Thoracic aorta (tissue), 2 donors: ENCODE data around the gene KCNQ2. TPM values are rescaled to one million over a fixed set of nuclear protein-coding genes. Genes with fewer than 3 reads are reported as not detected.

Experiments
- ATAC-seq: fragments of 150-250 bp; one replicate; pipeline ENCODE4 v1.8.0; 2017; ENCODE audit warnings: low read depth; ENCODE audit not compliant: insufficient number of reproducible peaks, low FRiP score
- DNase-seq: peaks from one replicate; pipeline ENCODE4 v3.0.0-alpha.2; 2020; ENCODE audit warnings: low spot score
- H3K27ac ChIP-seq, 2 donors: fragments of 200-600 bp; sonication (generic); 1 replicate in 1 of 2; 2 replicates in 1 of 2; pipeline ENCODE4 v1.5.1; 2016; ENCODE audit warnings: mild to moderate bottlenecking in 2 of 2, moderate library complexity in 2 of 2
- H3K27me3 ChIP-seq: fragments of 200-600 bp; sonication (generic); replicated peaks from 2 replicates; pipeline ENCODE4 v1.6.0; 2016; ENCODE audit warnings: mild to moderate bottlenecking; ENCODE audit not compliant: insufficient read depth
- H3K36me3 ChIP-seq: fragments of 200-600 bp; sonication (generic); one replicate; pipeline ENCODE4 v1.5.1; 2016
- H3K4me1 ChIP-seq, 2 donors: fragments of 200-600 bp; sonication (generic); 1 replicate in 1 of 2; 2 replicates in 1 of 2; pipeline versions ENCODE4 v1.5.1 to v1.6.0; 2016; ENCODE audit warnings: low read depth in 2 of 2, mild to moderate bottlenecking in 1 of 2; ENCODE audit not compliant: control insufficient read depth in 1 of 2
- H3K4me3 ChIP-seq: fragments of 200-600 bp; sonication (generic); 2 replicates; pipeline ENCODE4 v1.5.1; 2016; ENCODE audit warnings: mild to moderate bottlenecking
- H3K9me3 ChIP-seq: fragments of 200-600 bp; sonication (generic); 2 replicates; pipeline ENCODE4 v1.5.1; 2016
- total RNA-seq, 2 donors: library from RNA; depleted of rRNA; stranded (reverse); fragments of >200 nt; gene quantifications; one replicate each; pipeline versions ENCODE4 v1.1.0 to v1.2.3, GENCODE V29; 2016
- TF ChIP-seq, protein P1 (sequence below): fragments of 200-600 bp; sonication (generic); IDR thresholded peaks from one replicate; pipeline ENCODE4 v1.5.1; 2019; ENCODE audit warnings: antibody characterized with exemption

Gene KCNQ2
- total RNA-seq, 2 donors from 2014 or later, result not detected

DNA sequence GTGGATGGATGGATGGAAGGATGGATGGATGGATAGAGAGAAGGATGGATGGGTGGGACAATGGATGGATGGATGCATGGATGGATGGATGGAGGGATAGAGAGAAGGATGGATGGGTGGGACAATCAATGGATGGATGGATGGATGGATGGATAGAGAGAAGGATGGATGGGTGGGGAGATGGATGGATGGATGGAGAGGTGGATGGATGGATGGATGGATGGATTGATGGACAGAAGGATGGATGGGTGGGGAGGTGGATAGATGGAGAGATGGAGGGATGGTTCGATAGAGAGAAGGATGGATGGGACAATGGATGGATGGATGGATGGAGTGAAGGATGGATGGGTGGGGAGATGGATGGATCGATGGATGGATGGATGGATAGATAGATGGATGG is 20.1 kb upstream of the KCNQ2 start:
- DNase-seq, result no peak
- Histone ChIP-seq H3K36me3 (no peaks in the 10 kb centered on the region), H3K4me3 (no peak overlapping the region), H3K27me3 (peaks cover 4% of the 10 kb centered on the region), H3K27ac (no peak overlapping the region), H3K4me1 (peaks cover 0 to 11% of the 10 kb centered on the region in 2 donors), H3K9me3 (no peaks in the 10 kb centered on the region)
- TF ChIP-seq, protein P1, sequence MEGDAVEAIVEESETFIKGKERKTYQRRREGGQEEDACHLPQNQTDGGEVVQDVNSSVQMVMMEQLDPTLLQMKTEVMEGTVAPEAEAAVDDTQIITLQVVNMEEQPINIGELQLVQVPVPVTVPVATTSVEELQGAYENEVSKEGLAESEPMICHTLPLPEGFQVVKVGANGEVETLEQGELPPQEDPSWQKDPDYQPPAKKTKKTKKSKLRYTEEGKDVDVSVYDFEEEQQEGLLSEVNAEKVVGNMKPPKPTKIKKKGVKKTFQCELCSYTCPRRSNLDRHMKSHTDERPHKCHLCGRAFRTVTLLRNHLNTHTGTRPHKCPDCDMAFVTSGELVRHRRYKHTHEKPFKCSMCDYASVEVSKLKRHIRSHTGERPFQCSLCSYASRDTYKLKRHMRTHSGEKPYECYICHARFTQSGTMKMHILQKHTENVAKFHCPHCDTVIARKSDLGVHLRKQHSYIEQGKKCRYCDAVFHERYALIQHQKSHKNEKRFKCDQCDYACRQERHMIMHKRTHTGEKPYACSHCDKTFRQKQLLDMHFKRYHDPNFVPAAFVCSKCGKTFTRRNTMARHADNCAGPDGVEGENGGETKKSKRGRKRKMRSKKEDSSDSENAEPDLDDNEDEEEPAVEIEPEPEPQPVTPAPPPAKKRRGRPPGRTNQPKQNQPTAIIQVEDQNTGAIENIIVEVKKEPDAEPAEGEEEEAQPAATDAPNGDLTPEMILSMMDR, result no peak
- no peak for ATAC-seq

DNA sequence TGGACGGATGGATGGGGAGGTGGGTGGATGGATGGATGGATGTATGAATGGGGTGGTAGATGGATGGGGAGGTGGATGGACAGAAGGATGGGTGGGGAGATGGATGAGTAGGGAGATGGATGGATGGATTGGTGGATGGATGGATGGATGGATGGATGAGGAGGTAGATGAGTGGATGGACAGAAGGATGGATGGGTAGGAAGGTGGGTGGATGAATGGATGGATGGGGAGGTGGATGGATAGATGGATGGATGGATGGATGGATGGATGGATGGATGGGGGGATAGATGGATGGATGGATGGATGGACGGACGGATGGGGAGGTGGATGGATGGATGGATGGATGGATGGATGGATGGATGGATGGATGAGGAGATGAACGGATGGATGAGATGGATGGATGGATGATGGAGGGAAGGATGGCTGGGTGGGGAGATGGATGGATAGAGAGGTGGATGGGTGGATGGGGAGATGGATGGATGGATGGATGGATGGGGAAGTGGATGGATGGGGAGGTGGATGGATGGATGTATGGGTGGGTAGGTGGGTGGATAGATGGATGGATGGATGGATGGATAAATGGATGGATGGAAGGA is 19.3 kb upstream of the KCNQ2 start:
- Histone ChIP-seq H3K36me3 (no peaks in the 10 kb centered on the region), H3K27me3 (peaks cover 7% of the 10 kb centered on the region)

DNA sequence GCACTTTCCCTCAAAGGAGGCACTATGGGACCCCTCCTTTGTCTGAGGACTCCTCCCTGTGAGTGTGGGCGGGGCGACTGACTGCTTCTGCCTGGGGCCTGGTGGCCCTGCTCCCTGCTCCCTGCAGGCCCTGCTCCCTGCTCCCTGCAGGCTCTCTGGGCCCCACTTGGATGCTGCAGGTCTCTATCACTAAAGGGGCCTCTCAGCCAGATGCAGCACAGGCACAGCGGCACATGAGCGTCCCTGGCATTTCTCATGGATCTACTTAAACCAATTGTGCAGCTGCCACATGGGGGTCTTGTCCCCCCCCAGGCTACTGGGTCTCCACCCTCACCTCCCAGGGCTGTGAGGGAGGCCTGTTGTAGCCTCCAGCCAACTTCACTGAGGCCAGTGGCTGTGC is 18.6 kb upstream of the KCNQ2 start:
- Histone ChIP-seq H3K4me3 (no peak overlapping the region), H3K4me1 (no peaks in the 10 kb centered on the region), H3K36me3 (no peaks in the 10 kb centered on the region), H3K27ac (no peak overlapping the region), H3K27me3 (peaks cover 7% of the 10 kb centered on the region), H3K9me3 (no peaks in the 10 kb centered on the region)
- no peak for DNase-seq
- ATAC-seq, result no peak
- TF ChIP-seq, protein P1, result no peak

More for the DNA sequence above, 19.3 kb upstream of the KCNQ2 start:
- peaks cover 0 to 6% of the 10 kb centered on the region in 2 donors for H3K4me1 ChIP-seq
- no peak overlapping the region for H3K4me3 ChIP-seq
- DNase-seq, result no peak
- H3K9me3 ChIP-seq, result no peaks in the 10 kb centered on the region
- ATAC-seq, result no peak
- H3K27ac ChIP-seq, result no peak overlapping the region
- TF ChIP-seq, protein P1, result no peak

DNA sequence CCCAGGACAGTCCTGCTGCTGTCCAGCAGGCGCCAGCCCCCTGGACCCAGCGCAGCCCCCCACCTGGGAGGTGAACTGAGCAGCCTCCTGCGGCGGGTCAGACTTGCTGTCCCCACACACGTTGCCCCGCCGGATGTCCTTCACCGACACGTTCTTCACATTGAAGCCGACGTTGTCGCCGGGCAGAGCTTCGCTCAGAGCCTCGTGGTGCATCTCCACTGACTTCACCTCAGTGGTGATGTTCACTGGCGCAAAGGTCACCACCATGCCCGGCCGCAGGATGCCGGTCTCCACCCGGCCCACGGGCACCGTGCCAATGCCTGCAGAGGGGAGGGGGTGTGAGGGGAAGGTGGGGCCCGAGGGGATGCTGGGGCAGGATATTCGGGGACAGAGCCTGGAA is 18.0 kb upstream of the KCNQ2 start:
- H3K4me3 ChIP-seq, result no peak overlapping the region
- H3K9me3 ChIP-seq, result no peaks in the 10 kb centered on the region
- H3K27me3 ChIP-seq, result peaks cover 7% of the 10 kb centered on the region
- DNase-seq, result no peak
- ATAC-seq, result no peak
- no peaks in the 10 kb centered on the region for H3K36me3 ChIP-seq
- no peak overlapping the region for H3K27ac ChIP-seq
- TF ChIP-seq, protein P1, result no peak
- no peaks in the 10 kb centered on the region for H3K4me1 ChIP-seq

DNA sequence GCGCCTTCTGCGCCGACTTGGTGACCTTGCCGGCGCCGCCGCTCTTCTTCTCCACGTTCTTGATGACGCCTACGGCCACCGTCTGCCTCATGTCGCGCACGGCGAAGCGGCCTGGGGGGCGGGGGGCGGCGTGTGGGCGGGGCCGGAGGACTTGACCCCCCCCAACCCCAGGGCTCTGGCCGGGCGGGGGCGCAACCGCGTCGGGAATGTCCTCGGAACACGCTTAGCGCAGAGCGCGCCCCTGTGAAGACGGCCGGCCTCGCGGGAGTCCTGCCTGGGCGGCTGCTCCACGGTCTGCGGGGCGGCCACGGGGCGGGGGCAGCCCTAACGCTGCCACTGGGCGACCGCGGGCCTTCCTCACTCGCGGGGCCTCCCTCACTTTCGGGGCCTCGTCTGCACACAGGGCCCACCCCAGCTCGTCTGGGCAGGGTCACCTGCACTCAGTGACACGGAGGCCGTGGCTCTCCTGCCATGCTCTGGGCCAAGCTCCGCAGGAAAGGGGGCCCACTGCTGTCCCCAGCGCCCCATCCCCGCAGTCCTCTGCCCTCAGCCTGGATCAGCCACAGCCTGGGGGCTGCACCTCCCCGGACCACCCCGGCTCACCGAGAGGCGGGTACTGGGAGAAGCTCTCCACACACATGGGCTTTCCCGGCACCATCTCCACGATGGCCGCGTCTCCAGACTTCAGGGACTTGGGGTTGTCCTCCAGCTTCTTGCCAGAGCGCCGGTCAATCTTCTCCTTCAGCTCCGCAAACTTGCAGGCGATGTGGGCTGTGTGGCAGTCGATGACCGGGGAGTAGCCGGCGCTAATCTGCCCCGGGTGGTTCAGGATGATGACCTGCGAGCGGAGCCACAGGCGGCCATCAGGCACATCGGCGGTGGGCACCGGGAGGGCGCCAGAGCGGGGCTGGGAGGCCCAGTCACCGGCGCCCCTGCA is 16.1 kb upstream of the KCNQ2 start:
- DNase-seq, result no peak
- H3K4me1 ChIP-seq, result no peaks in the 10 kb centered on the region
- H3K27ac ChIP-seq, result no peak overlapping the region
- peaks cover 7% of the 10 kb centered on the region for H3K27me3 ChIP-seq
- H3K4me3 ChIP-seq, result no peak overlapping the region
- TF ChIP-seq, protein P1, result no peak
- ATAC-seq, result no peak
- no peaks in the 10 kb centered on the region for H3K36me3 ChIP-seq
- H3K9me3 ChIP-seq, result no peaks in the 10 kb centered on the region
